Hematopoietic multipotent progenitor cell treated with erythropoietin and hydrocortisone succinate and interleukin-3 and kit ligand, for 15 days (in vitro differentiated cells): ENCODE results near the gene RANBP9.

Source experiments
- DNase-seq: peaks from one replicate; pipeline ENCODE4 v3.0.0-alpha.2; 2015; ENCODE audit warnings: low spot score

Gene RANBP9

DNA sequence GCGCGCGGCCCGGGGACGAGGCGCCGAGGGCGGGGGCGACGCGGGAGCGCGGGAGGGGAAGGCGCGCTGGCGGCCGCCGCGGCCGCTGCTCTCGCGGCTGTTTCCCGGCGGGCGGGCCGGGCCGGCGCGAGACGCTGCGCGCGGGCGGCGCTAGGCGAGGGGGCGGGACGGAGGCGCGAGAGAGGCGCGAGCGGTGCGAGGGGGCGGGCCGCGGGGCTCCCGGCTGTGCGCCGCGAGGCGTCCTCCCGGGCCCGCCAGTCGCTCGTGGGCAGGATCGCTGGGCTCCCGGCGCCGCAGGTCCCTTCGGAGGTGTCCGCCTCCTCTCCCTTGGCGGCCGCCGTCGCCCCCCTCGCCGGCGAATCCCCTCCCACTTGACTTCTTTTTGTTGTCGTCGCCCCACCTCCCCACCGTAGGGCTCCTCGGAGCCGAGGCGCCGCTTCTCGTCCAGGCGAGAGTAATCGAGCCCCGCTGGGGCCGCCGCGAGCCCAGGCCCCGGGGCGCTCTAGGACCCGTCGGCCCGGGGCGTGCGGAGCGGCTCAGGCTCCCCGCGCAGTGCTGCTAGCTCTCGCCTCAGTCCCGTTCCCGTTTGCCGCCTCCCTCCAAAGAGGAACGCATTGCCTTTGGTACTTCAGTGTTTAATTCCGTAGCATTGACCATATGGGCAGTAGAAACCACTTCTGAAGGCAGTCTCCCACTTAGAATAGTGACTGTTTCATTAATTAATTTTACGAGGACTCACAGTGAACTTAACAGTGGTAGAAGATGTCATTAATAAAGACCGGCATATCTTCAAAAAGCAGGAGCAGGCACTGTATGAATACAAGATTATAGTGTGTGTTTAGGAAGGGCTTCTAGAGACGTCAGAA, at the start of gene RANBP9:
TSS of gene RANBP9 (minus strand) at position 103 of the 866 bp plus-strand sequence. CDS start 330 bp downstream, outside the sequence.
- peak; percentile 87 for DNase-seq

DNA sequence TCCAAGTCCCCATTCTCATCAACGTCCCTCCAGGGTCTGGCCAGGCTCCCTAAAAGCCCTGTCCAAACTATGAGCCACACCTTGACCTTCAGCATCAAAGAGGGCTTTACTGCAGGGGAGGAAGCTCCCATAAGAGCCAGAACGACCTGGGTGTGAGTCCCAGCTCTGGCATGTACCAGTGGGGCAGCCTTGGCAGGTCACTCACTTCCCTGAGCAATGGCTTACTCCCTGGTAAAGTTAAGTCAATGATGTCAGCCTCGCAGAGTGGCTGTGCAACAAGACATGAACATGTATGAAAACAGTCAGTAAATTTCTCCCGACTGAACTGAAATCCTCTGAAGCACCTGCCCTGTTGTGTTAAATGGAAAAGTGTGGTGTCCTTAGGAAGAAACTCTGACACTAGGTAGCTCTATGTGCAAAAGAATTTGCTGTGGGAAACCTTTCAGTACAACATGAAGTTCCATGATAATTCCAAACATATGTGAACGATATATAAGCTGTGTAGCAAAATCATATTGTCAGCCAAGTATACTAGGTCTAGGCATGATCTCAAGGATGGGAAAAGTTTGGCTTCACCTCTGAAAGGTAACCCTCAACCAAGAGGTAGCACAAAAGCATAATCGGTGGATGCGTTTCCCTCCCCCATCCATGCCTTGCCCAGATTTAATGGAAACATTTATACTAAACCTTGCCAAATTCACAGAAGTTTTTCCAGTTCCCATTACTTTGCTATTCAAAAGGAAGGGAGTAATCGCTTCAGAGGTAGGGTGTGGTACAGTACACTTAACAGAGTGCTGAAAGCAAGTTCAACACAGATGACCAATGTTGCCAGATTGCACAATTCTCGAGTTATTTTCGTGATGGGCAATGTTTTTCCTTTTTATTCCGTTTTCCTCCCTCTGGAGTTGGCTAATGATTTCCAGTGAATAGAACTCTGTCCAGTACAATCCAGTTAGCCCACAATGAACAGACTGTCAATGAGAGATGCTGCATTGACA, 49.0 kb upstream of the RANBP9 start:
- no peak for DNase-seq

DNA sequence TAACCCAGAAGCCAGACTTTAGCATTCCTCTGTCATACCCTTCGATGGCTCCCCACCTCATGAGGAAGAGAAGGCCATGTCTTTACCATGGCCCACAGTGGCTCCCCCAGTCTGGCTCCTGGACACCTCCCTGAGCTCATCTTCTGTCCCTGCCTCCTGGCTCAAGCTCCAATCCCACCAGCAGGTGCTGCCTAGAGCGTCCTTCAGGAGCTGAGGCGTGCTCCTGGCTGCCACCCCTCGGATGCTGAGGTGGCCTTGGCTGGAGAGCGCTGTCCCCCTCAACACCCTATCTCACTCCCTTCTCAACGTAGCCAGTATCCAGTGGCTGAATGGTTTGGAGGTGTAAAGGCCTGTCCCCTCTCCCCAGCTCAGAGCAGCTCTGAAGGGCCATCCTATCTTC, 47.4 kb upstream of the RANBP9 start:
- DNase-seq = no peak

DNA sequence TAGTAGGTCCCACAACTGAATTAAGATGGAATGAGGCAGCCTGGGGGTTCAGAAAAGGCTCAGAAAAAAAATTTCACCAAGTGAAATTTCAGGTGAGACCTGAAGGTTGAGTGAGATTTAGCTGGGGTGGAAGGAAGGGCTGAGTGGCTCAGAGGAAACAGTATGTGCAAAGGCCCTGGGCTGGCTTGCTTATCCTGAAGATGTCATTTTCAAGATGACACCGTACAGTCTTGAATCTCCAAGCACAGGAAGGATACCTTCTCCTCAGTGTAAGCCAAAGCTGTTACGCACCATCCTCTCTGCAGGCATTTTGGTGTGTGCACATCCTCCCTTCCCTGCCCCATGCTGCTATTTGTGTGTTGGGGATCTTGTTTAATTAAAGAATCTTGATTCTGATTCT, 43.0 kb upstream of the RANBP9 start:
- no peak for DNase-seq

DNA sequence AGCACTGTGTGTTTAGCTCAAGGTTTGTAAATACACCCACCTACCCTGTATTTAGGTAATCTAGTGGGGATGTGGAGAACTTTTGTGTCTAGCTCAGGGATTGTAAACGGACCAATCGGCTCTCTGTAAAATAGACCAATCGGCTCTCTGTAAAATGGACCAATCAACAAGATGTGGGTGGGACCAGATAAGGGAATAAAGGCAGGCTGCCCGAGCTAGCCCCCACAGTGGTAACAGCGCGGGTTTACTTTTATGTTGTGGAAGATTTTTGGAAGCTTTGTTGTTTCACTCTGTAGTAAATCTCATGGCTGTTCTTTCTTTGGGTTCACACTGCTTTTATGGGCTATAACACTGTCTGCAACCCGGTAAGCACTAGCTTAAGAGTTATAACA, 32.1 kb upstream of the RANBP9 start:
- no peak for DNase-seq

DNA sequence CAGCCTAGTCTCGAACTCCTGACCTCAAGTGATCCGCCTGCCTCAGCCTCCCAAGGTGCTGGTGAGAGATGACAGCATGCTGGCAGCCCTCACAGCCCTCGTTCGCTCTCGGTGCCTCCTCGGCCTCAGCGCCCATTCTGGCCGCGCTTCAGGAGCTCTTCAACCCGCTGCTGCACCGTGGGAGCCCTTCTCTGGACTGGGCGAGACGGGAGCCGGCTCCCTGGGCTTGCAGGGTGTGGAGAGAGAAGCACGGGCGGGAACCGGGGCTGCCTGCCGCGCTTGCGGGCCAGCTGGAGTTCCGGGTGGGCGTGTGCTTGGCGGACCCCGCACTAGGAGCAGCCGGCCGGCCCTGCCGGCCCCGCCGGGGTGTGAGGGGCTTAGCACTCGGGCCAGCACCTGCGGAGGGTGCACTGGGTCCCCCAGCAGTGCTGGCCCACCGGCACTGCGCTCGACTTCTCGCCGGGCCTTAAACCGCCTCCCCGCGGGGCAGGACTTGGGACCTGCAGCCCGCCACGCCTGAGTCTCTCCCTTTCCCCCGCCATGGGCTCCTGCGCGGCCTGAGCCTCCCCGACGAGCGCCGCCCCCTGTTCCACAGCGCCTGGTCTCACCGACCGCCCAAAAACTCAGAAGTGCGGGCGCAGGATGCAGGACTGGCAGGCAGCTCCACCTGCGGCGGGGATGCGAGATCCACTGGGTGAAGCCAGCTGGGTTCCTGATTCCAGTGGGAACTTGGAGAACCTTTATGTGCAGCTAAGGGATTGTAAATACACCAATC, 31.5 kb upstream of the RANBP9 start:
- DNase-seq = no peak

DNA sequence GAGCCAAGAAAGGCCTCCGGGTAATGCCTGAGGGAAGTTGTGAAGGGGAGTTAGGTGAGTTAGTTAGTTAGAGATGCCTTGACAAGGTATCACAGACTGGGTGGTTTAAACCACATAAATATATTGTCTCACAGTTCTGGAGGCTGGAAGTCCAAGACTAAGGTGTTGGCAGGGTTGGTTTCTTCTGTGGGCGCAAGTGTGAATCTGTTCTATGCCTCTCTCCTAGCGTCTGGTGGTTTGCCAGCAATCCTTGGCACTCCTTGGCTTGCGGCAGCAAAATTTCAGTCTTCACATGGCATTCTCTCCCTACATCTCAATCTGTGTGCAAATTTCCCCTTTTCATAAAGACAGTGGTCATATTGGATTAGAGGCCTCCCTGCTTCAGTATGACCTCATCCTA, 29.7 kb upstream of the RANBP9 start:
- DNase-seq = no peak

DNA sequence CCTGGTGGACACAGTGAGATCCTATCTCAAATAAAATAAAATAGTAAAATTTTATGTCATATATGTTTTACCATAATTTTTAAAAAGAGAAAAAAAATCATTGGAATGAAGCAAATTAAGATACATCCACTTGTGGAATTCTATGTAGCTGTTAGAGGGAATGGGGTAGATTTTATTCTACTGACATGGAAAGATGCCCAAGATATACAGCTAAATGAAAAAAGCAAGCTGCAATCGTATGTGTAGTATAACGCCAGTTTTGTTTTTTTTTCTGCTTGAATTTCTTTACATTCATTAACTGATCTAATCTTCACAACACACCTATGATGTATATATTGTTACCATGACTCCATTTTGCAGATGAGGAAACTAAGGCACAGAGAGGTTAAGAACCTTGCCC, 23.4 kb upstream of the RANBP9 start:
- no peak for DNase-seq

DNA sequence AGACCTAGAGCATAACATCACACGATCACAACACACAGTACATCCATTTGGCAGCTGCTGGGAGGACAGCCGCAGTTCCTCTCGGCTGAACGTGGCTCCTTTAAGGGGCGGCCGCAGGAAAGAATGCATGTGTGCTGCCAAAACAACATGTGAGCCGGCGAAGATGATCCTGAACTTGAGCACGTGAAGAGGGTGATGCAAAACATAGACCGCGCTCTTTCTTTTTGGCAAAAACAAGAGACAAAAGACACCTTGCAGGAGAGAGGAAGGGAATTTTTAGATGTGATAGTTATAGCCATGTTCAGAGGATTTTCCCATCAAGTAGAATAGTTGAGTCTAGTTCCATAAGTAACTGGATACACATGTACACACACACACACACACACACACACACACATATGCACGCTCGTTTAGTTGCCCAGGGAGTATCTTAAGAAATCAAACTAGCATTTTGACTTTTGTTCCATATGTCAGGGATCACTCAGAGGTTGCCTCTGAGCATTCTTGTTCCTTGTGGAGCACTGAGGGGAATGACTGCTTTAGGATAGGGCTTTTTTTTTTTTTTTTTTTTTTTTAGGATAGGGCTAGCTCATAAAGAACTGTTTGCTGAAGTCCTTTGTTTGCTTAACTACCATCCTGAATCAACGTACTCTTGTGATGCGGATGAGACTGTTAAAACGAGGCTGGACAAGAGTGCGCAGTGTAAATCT, 21.7 kb upstream of the RANBP9 start:
- no peak for DNase-seq

DNA sequence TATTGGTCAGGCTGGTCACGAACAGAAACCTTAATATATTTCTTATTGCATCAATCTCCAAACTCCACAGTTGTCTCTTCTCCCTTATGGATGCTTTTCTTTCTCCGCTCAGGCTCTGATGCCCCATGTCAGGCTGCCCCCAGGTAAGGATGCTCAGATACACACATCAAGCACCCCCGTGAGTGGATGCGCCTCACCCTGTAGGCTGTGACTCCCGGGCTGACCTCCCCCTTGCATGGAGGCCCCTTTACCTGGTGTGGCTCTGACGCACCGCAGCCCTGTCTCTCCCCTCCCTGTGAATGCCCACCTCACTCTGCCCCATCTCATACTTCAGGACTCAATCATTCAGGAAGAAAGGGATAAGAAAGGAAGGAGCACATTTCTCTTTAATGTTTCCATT, 19.1 kb upstream of the RANBP9 start:
- no peak for DNase-seq

DNA sequence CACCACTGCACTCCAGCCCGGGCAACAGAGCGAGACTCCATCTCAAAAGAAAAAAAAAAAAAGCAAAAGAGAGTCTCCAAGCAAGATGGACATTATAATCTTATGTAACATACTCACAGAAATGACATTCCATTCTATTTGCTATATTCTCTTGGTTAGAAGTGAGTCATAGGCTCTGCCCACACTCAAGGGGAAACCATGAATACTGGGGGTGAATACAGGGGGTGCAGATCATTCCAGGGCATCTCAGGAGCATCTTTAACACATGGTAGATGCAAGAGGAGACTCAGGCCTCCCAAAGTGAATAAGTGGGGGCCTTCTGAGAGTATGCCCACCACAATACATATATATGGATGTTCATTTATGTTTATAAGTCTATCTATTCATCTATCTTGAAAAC, 18.3 kb upstream of the RANBP9 start:
- no peak for DNase-seq

DNA sequence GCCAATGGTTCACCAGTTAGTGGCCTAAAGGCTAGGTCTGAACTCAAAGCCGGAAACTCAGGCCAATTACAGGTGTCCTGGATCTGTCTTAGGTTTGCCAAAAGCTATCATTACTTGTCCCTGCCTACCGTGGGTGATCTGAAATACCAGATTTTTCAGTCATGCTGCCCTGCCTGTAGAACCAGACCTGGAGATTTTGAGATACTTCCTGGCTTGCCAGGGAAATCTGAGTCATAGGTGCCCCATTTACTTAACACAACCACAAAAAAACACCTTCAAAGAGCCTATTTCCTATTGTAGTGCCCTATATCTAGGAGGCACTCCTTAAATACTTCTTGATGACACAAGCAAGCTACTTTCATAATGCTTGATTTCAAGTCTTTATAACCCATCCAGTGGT, 13.9 kb upstream of the RANBP9 start:
- DNase-seq = no peak

DNA sequence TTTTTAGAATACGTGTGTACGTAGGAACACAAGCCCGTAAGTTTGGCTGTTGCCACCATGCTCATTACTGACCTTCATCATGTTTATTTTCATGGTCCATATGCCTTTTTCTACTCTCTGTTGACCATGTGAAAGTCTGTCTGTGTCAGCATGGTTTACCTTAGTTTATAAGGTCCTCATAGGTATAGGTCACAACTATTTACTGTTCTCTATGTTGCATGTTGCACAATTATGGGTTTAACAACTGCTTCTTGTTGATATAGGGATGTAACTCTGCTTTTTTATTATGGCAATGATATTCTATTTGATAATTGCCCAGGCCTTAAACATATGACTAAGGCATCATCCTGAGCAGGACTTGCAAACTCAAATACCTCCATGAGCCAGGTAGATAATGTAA, 13.4 kb upstream of the RANBP9 start:
- DNase-seq = no peak

DNA sequence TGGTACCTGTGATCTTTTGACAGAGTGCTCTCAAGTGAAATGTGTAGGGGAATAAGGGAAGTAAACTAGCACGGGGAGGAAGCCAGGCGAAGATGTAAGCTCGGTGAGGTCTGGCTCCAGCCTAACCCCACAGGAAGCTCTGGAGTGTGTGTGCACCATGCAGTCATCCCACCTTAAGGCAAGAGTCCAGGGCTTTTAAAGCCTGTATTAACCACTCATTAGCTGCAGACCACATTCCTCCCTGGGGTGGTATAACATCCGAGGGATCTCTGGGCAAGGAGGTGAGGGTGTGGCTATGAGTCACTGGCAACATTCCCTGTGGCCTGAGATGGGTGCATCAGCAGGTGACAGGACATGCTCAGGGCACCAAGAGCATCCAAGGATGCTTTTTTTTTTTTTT, 12.5 kb upstream of the RANBP9 start:
- no peak for DNase-seq

DNA sequence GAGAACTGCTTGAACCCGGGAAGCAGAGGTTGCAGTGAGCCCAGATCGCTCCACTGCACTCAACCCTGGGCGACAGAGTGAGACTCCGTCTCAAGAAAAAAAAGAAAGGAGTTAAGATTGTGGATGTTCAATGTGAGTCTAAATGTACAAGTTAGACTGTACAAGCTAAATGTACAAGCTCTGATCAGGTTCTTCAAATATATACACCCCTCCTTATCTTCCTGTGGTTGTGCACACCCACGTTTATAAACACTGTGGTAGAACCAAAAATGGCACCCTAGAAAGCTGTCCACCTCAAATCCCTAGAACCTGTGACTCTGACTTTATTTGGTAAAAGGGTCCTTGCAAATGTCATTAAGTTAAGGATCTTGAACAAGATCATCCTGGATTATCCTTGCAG, 11.2 kb upstream of the RANBP9 start:
- no peak for DNase-seq

DNA sequence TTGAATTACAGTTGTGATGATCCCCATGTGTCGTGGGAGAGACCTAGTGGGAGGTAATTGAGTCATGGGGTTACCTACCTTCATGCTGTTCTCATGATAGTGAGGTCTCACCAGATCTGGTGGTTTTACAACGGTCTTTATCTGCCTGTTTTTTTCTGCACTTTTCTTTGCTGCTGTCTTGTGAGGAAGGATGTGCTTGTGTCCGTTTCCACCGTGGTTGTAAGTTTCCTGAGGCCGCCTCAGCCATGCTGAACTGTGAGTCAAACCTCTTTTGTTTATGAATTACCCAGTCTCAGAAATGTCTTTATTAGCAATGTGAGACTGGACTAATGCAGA, 6.5 kb upstream of the RANBP9 start:
- DNase-seq = no peak

DNA sequence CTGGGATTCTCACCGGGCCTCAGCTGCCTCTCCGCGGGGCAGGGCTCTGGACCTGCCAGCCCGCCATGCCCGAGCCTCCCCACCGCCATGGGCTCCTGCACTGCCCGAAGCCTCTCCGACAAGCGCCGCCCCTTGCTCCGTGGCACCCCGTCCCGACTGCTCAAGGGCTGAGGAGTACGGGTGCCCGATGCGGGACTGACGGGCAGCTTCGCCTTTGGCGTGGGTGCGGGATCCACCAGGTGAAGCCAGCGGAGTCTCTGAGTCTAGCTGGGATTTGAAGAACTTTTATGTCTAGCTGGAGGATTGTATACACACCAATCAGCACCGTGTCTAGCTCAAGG, 5.3 kb upstream of the RANBP9 start:
- no peak for DNase-seq

DNA sequence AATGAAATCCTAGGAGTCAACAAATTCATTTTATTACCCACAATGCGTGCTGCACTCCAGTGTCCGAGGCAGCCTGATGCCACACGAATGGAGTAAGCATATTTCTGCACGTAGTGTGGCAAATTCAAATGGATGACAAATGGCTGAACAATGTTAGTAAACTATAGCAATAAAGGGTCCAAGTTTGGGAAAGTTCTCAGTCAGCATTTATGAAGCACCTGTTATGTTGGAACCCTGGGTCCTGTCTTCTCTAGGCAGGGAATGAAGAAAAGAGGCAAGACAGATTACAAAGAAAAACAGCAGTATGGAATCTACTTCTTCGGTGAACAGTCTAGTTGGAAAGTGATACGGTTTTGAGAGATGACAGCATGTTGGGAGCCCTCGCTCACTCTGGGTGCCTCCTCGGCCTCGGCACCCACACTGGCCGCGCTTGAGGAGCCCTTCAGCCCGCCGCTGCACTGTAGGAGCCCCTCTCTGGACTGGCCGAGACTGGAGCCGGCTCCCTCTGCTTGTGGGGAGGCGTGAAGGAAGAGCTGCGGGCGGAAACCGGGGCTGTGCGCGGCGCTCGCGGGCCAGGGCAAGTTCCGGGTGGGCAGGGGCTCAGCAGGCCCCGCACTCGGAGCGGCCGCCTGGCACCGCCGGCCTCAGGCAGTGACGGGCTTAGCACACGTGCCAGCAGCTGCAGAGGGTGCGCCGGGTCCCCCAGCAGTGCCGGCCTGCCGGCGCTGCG, 4.8 kb upstream of the RANBP9 start:
- no peak for DNase-seq

DNA sequence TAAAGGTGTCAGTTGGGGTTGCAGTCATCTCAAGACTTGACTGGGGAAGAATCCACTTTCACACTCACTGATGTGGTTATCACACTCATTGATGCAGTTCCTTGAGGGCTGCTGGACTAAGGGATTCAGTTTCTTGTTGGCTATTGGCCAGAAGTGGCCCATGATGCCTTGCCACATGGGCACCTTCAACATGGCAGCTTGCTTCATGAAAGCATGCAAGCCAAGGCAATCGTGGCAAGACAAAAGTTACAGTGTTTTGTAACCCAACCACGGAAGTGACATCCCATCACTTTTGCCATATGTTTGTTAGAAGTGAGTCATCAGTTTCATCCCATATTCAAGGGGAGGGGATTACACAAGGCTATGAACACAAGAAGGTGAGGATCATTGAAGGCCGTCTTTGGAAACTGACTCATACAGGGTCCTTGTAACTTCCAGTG, 3.8 kb upstream of the RANBP9 start:
- DNase-seq = no peak

DNA sequence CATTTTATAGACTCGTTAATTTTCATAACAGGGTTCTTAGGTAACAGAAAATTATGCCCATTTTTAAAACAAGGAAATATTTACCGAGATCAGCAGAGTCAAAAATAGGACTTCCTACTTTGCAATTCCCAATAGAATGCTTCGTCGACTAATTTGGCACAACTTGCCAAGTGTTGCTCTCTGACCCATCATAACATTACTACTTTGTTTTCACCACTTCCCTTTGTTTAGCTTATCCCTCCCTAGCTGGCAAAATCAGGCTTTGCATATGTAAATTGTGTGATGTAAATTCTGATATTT, 914 bp upstream of the RANBP9 start:
- DNase-seq = no peak

DNA sequence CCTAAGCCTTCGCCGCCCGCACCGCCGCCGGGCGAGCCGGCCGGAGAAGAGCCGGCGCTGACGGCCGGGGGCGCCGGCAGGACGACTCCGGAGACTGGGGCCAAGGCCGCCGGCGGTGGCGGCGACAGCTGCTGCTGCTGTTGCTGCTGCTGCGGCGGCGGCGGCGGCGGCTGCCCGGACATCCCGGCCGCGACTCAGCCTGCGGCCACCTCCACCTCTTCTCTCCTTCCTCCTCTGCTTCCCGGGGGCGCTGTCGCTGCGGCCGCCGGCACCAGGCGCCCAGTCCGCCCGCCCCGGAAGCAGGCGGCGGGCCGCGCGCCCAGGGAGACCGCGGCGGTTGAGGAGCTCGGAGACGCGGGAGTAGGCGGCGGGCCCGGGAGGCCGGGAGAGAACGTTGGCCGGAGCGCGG, 307 bp downstream of the RANBP9 start:
- DNase-seq = no peak
